ENCODE measurements around the gene TKT.
"Not testable (repeated sequence)": the region's sequence is repeated elsewhere in the genome, so short reads cannot be mapped to it uniquely, and the experiment has no call there.

Gene TKT

DNA sequence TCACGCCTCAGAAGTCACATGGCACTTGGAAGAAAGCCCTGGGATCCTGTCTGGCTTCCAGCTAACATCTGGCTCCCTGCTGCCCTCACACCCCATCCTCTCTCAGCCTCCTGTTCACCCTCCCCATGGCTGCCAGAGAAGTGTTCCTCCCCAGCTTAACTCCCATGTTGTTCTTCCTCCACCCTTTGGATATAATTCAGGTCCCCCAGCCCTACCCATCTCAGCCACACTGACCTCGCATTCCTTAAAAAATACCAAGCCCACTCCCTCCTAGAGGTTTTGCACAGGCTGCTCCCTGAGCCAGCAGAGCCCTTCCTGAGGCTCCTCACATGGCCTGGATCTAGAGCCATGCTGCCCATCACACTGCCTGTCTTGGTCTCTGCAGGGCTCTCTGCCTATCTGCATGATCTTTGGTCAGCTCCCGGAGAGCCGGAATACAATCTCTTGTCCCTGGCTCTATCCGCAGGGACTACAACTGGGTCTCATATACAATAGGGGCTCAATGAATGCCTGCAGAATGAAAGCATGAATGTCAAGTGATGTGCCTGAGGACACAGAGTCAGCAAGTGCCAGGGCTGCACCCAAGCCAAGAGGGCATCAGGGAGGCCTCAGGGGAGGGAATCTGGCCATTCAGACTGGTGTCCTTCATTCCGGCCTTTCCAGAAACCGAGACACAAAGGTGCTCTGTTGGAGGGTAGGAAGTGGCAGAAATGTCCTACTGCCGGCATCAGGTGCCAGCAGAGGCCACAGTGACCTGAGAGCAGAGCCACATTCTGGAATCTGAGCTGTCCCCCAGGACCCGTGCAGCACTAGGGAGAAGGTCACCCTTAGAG lies 3.8 kb upstream of the TKT start:
- DNase-seq = no peak

DNA sequence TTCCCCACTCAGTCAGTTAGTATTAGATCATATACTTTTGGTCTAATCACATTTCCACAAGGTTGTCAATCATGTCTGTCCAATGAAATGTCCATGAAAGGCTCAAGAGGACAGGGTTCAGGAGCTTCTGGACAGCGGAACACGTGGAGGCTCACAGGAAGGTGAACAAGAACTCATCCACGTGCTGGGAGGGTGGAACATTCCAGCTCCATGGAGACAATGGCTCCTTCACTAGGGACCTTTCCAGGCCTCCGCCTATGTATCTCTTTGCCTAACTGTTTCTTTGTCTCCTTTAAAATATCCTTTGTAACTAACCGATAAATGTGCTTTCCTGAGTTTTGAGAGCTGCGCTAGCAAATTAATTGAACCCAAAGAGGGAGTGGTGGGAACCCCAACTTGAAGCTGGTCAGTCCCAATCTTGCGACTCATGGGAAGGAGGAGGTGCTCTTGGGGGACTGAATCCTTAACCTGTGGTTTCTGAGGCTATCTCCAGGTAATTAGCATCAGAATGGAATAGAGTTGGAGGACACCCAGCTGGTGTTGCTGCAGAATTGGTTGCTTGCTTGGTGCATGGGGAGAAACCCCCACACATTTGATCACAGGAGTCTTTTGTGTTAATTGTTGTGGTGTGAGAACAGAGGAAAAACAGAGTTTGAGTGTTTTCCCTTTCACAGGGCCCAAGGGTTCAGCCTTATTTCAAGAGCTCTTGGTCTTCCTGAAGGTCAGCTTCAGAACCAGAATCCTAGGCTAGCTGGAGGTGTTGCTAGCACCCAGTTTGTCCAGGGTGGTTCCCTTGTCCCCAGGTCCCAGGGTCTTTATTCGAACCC lies 3.0 kb upstream of the TKT start:
- no peak for DNase-seq

DNA sequence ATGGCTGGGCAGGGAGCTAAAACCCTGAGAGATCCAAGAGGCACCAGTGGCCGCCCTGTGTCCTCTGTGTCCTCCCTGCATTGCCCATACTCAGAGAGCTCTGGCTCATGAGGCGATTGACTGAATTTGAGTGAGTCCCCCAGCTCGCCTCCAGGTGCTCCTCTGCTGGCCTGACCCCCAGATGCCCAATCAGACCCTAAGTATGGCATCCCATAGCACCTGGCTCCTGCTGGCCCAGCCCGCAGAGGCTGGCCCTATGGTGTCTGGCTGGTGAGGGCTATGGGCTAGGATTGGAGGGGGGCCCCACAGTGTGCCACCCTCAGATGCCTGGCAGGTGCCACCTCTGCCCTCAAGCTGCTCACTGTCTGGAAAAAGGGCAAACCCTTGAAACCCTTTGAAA lies 1.6 kb upstream of the TKT start:
- no peak for DNase-seq

DNA sequence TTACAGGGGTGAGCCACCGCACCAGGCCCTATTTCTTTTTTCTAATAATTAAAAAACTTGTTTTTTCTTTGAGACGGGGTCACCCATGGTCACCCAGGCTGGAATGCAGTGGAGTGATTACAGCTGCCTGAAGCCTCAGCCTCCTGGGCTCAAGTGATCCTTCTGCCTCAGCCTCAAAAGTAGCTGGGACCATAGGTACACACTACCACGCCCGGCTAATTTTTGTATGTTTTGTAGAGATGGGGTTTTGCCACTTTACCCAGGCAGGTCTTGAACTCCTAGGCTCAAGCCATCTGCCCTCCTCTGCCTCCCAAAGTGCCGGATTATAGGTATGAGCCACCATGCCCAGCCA lies 858 bp upstream of the TKT start:
- no peak for DNase-seq

DNA sequence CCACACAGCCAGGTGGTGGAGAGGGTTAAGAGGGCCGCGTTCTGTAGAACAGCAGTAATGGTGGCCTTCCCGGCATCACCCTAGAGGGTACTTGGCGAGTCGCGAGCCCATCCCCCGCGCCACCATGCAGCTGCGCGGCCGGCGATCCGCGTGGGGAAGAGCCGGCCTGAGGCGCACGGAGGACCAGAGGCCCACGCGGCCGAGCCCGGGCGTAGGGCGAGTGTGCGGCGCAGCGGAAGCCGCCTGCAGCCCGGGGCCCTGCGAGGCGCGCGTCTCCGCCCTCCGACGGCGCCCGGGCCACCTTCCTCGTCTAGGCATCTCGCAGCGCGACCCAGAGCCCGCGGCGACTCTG lies 423 bp downstream of the TKT start:
- no peak for DNase-seq

DNA sequence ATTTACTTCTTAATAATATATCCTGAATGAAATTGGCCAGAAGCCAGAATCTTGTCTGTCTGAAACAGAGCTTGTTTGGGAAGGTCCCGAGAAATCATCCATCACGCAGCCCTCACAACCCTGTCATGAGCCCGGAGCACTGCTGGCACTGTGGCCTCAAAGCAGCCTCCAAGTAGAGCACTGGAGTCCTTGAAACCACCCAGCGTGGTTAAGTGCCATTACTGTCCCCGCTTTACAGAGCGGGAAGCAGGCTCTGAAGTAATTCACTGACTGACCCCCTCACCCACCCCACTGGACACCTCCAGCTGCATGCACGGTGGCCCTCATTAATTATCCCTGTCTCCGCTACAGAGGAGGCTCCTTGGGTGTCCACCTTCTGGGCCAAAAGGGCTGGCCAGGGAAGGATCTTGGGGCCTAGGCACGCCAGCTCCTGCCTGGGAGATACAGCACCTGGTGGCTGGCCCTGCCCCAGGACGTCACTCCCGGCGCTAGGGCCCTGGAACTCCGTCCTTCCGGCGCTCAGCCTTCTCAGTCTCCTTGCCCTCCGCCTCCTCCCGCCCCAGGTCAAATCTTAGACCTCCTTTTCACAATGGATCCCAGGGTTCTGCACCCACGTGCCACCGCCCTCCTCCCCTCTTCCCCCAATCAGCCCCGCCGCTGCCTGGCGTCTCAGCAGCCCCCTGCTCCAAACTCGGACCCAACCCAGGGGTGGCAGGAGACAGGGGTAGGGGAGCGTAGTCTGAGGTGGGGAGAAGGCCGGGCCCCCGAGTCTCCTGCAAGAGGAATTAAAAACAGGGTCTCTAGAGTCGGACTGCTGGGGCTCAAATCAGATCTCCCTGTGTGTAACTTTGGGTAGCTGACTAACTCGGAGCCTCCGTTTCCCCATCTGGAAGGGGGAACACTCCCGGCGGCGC lies 1.1 kb downstream of the TKT start:
- no peak for DNase-seq

DNA sequence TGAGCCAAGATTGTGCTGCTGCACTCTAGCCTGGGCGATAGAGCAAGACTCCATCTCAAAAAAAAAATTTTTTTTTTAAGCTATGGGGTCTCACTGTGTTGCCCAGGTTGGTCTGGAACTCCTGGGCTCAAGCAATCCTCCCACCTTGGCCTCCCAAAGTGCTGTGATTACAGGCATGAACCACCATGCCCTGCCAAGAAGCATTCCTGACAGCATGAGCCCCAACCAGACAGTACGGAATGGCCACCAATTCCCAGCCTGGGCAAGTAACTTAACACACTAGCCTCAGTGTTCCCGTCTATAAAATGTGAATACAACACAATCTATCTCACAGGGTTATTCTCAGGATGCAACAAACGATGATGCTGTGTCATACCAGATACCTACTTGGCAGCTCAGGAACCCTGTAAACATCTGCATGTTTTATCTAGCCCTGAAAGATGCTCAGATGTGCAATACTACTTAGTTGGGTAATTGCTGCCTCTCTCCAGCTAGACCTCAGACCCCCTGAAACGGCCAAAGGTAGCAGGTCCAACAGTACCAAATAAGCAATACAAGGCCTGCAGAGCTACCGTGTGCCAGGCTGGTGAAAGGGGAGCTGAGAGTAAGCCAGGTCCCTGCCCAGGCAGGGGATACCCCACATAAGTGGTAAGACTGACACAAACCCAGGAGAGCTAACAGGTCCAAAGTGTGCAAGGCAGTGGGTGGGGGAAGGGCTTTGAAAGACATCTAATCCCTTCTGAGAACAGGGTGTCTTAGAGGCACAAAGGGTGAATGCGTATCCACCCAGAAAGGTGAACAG lies 1.9 kb downstream of the TKT start:
- DNase-seq = no peak

DNA sequence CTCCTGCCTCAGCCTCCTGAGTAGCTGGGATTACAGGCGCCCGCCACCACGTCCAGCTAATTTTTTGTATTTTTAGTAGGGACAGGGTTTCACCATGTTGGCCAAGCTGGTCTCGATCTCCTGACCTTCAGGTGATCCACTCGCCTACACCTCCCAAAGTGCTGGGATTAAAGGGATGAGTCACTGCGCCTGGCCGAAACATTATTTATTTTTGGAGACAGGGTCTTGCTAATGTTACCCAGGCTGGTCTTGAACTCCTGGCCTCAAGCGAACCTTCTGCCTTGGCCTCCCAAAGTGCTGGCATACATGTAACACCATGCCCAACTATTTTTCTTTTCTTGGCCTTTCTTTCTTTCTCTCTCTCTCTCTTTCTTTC lies 2.9 kb downstream of the TKT start:
- DNase-seq = not testable (repeated sequence)

DNA sequence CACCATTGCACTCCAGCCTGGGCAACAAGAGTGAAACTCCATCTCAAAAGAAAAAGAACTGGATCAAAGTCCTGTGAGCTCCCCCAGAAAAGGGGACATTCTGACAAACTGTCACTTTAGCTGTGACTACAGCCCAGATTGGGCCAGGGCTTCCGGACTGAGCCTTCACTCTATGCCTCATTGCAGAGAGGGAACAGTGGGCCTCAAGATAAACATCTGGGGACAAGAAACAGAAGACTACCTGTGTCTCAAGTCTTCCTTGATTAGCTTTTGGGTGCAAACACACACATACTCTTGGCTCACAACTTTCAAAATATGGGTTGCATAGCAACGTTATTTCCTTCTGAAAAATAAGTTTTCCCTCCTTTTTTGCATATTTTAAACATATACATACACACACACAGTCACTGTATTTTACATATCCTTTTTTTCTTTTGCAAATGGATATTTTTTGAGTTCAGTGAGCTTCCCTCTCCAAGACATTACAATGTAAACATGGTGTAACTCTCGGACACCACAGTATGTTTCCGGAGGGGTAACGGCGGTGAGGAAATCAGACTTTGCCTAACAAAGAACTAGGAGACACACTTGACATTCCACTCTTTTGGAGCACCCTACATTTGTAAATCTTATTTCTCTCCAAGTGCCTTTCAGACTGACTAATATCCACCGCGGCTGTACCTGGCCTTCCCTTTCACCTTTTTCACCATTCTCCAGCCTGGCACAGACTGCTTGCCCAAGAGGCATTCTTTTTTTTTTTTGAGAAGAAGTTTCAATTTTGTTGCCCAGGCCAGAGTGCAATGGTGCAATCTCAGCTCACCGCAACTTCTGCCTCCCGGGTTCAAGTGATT lies 3.5 kb downstream of the TKT start:
- DNase-seq = no peak

DNA sequence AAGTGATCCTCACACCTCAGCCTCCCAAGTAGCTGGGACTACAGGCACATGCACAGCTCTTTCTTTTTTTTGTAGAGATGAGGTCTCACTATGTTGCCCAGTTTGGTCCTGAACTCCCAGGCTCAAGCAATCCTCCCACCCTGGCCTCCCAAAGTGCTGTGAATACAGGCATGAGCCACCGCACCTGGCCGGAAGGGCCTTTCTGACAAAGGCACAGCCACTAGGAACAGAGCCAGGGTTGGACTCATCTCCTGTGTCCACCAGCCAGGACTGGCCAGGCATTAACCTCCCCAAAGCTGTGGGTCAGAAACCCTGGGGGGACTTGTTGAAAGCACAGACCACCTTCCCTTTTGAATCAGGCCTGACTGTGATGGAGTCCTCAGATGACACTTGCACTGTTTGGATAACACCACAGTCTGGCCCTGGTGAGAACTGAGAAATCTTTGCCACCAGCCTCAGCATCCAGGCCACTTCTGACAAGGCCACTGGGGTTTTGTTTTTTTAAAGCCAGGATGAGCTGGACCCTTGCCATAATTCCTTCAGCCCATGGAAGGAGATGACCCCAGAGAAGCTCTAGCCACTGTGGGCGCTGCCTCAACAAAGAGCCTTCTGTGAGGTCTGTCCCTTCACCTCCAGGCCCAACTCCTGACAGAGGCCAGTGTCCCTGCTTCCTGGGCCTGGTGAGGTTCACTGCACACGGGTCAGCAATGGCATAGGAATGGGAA lies 4.8 kb downstream of the TKT start:
- DNase-seq = no peak

DNA sequence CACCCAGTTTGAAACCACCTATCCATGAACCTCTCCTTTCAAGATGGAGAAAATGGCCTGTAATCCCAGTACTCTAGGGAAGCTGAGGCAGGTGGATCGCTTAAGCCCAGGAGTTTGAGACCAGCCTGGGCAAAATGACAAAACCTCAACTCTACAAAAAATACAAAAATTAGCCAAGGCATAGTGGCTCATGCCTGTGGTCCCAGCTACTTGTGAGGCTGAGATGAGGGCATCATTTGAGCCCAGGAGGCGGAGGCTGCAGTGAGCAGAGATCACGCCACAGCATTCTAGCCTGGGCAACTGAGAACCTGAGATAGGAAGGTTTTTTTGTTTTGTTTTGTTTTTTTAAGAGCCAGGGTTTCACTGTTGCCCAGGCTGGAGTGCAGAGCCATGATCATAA lies 5.4 kb downstream of the TKT start:
- DNase-seq = no peak

DNA sequence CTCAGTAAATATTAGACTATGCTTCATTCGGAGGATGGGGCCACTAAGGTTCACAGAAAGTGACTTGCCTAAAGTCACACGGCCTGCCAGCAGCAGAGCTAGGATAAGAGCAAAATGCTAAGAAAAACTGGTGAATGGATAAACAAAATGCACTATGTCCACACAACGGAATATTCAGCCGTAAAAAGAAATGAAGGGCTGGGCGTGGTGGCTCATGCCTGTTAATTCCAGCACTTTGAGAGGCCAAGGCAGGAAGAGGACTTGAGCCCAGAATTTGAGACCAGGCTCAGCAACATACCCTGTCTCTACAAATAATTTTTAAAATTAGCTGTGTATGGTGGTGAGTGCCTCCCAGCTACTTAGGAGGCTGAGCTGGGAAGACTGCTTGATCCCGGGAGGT lies 7.7 kb downstream of the TKT start:
- DNase-seq = no peak

DNA sequence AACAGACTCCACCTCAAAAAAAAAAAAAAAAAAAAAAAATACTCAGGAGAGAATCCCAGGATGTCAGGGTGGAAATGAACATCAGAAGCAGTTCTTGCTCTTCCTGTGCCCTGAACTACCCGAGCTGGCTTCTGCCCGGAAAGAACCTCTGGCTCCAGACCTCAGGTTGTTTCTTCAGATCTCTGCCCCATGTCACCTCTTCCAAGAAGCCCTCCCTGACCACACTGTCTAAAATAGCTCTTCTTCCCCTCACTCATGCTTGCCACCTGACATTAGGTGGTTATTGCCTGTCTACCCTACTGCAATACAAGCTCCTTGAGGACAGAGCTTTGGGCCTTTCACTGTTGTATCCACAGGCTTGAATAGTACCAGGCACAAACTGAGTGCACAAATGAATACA lies 8.2 kb downstream of the TKT start:
- no peak for DNase-seq

DNA sequence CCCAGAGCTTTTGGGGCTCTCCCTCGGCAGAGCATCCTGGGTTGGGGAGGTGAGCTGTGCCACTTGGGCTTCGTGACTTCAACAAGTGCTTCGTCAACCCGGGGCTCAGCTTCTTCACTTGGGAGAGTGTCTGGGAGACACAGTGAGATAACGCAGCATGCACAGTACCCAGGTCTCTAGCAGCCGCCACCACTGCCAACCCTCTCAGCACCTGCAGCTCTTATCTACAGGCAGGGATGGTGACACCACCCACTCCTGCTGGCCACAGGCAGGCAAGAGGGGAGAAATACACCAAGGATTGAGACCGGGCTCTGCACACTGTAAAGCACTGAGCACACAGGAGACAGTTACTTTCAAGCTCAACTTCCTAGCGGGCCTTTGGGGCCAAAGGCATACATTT lies 11.6 kb downstream of the TKT start:
- DNase-seq = no peak

DNA sequence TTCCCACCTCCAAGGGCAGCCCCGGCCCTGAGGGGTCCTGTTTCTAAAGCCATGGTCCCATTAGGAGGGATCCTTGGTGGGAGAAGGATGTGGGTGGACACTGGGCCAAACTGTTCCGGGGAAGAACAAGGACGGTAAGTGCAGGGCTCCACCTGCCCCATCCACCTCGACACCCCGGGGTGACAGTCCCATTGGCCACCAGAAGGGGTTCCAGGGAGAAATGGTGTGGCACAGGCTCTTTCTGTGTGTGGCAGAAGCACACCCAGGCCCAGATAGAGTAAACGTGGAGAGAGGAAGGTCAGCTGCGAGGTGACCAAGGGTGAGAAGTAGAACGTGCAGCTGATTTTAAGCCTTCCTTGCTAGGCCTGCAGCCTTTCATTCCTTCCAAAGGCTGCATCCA lies 12.0 kb downstream of the TKT start:
- no peak for DNase-seq

DNA sequence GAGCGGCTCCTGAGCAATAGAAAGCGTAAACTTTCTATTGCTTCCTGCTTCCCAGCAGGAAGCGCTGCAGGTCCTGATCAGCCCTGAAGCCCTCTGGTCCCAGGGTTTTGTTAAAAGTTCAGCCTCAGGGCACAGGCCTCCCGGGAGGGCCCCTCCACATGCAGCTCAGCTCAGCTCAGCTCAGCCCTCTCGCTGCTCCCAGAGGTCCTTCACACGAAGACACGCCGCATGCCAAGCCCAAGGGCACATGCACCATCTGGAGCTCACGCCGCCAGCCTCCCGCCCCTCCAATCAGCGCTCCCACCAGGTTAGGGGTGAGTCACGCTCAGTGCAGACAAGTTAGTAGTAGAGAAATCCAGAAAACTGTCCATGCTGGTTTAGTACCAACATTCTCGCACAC lies 12.7 kb downstream of the TKT start:
- no peak for DNase-seq

DNA sequence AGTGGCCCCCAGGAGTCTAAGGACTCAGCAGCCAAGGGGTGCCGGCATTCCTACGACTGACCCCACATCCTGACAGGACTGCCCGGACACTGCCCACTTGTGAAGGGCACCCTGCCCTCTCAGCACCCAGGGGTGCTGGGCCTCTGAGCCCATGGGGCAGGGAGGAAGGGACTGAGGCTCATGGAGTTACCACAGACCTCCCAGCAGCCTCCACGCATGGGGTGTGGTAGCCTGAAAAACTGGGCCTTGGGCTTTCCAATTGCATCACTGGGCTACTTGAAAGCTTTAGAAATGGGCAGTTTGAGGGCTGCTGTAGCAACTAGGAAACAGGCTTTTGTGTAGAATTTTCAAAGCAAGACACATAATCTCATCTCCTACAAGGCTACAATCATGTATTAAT lies 13.2 kb downstream of the TKT start:
- DNase-seq = no peak

DNA sequence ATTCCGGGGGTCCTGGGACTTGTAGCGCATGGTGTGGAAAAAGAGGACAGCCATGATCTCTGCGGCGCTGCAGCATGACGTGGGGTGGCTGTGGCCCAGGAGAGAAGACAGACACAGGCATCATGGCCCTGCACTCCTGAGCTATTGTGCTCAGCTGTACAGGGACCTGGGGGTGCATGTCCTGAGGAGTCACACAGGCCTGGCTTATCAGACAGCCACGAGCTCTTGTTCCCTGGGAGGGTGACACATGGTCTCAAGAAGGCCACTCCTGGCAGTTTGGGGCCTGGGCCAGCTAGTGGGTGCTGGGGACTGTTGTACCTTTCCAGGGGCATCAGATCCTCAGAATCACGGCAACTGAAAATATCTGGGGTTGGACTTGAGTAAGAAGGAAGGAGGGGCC lies 13.7 kb downstream of the TKT start:
- DNase-seq = no peak

DNA sequence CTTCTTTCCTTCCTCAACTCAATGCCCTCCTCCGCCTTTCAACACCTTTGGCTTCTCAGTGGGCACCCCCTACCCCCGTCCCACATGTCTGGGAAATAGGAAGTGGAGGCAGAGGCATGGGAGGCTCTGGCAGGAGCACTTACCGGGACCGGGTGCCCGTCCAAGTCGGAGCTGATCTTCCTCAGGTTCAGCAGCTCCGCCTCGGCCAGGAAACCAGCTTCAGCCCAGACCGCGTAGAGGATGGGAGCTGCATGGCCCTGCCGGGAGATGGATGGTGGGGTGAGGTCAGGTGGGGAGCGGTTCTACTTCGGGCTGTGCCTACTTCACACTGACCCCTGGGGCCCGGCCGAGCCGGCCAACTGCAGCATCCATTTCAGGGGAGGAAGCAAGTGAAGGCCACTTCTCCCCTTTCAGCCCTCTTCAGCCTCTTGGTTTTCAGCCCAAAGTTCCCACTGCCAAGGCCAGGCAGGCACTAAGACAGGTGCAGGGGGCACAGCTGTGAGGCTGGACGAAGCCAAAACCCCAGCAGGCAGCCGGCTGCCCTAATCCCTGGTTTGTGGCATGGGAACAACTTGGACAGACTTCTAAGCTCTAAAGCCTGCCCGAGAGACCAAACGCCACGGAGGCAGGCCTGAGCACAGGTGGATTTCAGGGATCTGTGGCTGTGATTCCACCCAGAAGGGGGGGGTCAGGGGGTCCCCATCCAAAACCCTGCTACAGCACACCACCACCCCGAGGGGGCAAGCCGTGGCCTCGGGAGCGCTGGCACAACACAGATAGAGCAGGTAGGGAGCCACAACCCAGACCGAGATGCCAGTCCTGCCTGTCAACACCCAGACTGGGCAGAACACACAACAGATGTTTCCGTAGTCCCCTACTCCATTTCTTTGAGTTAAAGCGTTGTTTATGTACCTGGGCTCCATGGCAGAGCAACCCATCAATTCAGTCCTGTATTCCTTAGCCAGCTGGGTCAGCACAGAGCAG lies 14.5 kb downstream of the TKT start:
- DNase-seq = no peak

DNA sequence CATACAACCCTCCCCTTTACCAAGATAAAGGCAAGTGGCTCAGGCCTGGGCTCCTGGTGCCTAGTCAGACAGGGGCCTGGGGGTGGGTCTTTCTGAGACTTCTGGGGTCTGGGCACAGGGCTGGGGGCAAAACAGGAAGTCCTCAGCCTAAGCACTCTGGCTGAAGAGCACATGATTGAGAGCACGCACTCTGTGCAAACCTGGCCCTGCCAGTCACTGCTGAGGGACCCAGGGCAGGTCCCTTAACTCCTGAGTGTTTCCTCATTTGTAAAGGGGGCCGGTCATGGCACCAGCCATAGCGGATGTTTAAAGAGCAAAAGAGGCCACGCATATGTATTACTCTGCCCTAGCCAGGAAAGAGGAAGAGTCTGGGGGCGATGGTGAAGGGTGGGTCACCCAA lies 16.0 kb downstream of the TKT start:
- DNase-seq = no peak
